H1 (cell line): ENCODE results near the gene TMEM63C. TPM values are rescaled to one million over a fixed set of nuclear protein-coding genes. Genes with fewer than 3 reads are reported as not detected.

Experiments used
- EGR1 ChIP-seq: IDR thresholded peaks from 2 replicates; pipeline ENCODE4 v1.6.1; 2011; ENCODE audit warnings: low read depth, low read length, borderline replicate concordance
- HDAC2 ChIP-seq, 2 experiments: fragments of 300-600 bp in 1 of 2; sonication (generic) in 1 of 2; IDR thresholded peaks; 2 replicates each; pipeline ENCODE4 v1.6.1; 2011 to 2012; ENCODE audit warnings: low read depth in 2 of 2, low read length in 2 of 2, mild to moderate bottlenecking in 2 of 2, moderate library complexity in 2 of 2, borderline replicate concordance in 1 of 2, inconsistent platforms in 1 of 2
- JUND ChIP-seq: IDR thresholded peaks from 2 replicates; pipeline ENCODE4 v1.6.1; 2011; ENCODE audit warnings: mild to moderate bottlenecking, improper control_type of control experiment, low read length
- RFX5 ChIP-seq: IDR thresholded peaks from 2 replicates; pipeline ENCODE4 v1.6.1; 2011; ENCODE audit warnings: low read depth, low read length, improper control_type of control experiment, borderline replicate concordance
- SIN3A ChIP-seq, 2 experiments: IDR thresholded peaks in 1 of 2; conservative IDR thresholded peaks in 1 of 2; 2 replicates each; pipeline ENCODE4 v1.6.1; 2011 to 2012; ENCODE audit warnings: low read length in 2 of 2, improper control_type of control experiment in 1 of 2, low read depth in 1 of 2, mild to moderate bottlenecking in 1 of 2
- polyA plus RNA-seq, 7 experiments: library from polyadenylated mRNA; depleted of rRNA in 3 of 7; stranded (reverse) in 5 of 7; unstranded in 2 of 7; fragments of >200 nt in 5 of 7; fragments of 200-250 nt in 2 of 7; gene quantifications; 1 replicate in 5 of 7; 2 replicates in 1 of 7; 4 replicates in 1 of 7; pipeline versions ENCODE4 v1.2.1 to v1.2.3, GENCODE V29; 2011 to 2013; ENCODE audit warnings: missing spikeins in 2 of 7, mixed read lengths in 2 of 7
- total RNA-seq: library from RNA; stranded (reverse); fragmentation: NEBNext Ultra II Directional; extraction: Animal tissue kit (Norgen Biotek cat#: 25700); gene quantifications from 2 replicates; pipeline ENCODE4 v1.2.1, GENCODE V29; 2021

The TMEM63C gene
- total and polyA plus RNA-seq, 2 of the 8 experiments (the other 6 are each of a cell fraction or from before 2014, with no cell fraction given): 3.0 to 7.6 TPM

DNA sequence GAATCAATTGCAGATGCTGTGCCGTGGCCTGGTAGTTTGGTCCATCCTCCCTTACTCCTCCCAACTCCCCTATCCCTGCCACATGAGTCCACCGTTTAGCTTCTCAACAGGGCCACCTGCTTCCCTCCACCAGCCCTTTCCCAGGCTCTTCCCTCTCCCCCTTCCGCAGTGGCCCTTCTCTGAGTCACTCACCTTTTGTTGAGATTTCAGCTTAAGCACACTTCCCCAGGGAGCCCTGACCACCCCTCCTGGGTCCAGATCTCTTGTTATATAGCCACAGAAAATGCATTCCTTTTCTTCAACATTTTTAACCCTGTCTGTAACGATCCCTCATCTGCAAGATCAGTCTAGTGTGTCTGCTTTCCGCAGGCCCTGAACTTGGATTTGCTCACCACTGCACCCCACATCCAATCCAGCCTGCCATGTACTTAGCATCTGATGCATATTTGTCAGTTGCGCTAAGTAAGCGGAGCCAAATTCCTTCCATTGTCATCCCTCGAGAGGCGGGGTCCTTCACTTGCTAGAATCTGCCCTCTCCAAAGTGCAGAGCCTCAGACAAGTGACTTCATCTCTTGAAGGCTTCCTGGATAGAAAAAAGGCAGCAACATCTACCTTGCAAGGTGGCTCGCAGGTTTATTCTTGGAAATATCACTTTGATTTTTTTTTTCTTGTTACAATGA lies 41.1 kb downstream of the TMEM63C start (continued):
- TF ChIP-seq SIN3A (conservative IDR thresholded peaks at IDR 0.05 in 1 of 2, IDR thresholded peaks at IDR 0.05 in 1 of 2; ENCODE audit: low read depth in 1 of 2, low read length in 2 of 2): no peak
- TF ChIP-seq RFX5: no peak
- peak; percentile 77; the same call in 1 of the 2 replicates for TF ChIP-seq EGR1
- peak; percentile 54 to 80; a peak in 2 of 4 replicates for TF ChIP-seq HDAC2 (IDR thresholded peaks at IDR 0.05; ENCODE audit: borderline replicate concordance in 1 of 2, low read depth in 2 of 2, low read length in 2 of 2)
- TF ChIP-seq JUND: peak; percentile 53; the same call in 1 of the 2 replicates
